Lower leg skin (tissue), 3 donors: ENCODE results near the gene HDLBP.
"Not testable (repeated sequence)": the region's sequence is repeated elsewhere in the genome, so short reads cannot be mapped to it uniquely, and the experiment has no call there.

Source experiments
- POLR2A ChIP-seq, 2 donors: fragments of 450-650 bp; IDR thresholded peaks; one replicate each; pipeline ENCODE4 v1.6.1; 2016 to 2017; ENCODE audit warnings: antibody characterized with exemption in 2 of 2, mild to moderate bottlenecking in 1 of 2, moderate library complexity in 1 of 2
- TF ChIP-seq, protein P1 (sequence below), 3 donors: fragments of 450-650 bp; IDR thresholded peaks; one replicate each; pipeline ENCODE4 v1.5.1; 2016; ENCODE audit warnings: antibody characterized with exemption in 3 of 3, mild to moderate bottlenecking in 3 of 3, moderate library complexity in 2 of 3

DNA sequence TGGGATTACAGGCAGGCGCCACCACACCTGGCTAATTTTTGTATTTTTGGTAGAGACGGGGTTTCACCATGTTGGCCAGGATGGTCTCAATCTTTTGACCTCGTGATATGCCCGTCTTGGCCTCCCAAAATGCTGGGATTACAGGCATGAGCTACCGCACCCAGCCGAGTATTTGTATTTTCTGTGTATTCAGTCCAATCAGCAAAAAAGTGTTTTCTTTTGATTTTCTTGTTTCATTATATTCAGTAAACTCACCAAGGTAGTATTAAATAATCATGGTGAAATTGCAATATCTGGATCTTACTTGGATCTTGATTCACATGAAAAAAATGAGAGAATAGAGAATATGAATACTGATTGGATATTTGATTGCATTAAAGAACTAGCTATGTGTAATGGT is 3.4 kb upstream of the HDLBP start:
- not testable (repeated sequence) for TF ChIP-seq POLR2A (IDR thresholded peaks at IDR 0.05)
- TF ChIP-seq, protein P1, sequence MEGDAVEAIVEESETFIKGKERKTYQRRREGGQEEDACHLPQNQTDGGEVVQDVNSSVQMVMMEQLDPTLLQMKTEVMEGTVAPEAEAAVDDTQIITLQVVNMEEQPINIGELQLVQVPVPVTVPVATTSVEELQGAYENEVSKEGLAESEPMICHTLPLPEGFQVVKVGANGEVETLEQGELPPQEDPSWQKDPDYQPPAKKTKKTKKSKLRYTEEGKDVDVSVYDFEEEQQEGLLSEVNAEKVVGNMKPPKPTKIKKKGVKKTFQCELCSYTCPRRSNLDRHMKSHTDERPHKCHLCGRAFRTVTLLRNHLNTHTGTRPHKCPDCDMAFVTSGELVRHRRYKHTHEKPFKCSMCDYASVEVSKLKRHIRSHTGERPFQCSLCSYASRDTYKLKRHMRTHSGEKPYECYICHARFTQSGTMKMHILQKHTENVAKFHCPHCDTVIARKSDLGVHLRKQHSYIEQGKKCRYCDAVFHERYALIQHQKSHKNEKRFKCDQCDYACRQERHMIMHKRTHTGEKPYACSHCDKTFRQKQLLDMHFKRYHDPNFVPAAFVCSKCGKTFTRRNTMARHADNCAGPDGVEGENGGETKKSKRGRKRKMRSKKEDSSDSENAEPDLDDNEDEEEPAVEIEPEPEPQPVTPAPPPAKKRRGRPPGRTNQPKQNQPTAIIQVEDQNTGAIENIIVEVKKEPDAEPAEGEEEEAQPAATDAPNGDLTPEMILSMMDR (IDR thresholded peaks at IDR 0.05) = not testable (repeated sequence)
